ENCODE measurements around the gene WNT2B.

The WNT2B gene

DNA sequence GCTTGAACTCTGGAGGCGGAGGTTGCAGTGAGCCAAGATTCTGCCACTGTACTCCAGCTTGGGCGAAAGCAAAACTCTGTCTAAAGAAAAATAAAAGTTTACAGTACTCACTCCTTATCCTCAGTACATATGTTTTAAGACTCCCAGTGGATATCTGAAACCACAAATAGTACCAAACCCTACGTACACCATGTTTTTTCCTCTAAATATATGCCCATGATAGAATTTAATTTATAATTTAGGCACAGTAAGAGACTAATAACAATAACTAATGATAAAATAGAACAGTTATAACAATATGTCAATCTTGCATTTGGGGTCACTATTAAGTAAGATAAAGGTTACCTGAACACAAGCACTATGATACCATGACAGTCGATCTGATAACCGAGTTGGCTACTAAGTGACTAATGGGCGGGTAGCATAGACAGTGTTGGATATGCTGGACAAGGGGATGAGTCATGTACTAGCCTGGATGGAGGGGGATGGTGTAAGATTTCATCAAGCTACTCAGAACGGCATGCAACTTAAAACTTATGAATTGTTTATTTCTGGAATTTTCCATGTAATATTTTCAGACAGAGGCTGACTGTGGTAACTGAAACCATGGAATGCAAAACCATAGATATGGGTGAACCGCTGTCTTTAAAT, 66.5 kb downstream of the WNT2B start:
- Histone ChIP-seq H2AFZ (ENCODE audit: low read depth, low read length) (no peak overlapping the region), H3K4me1 (ENCODE audit: low read length) (no peaks in the 10 kb centered on the region), H3K27ac (ENCODE audit: low read length) (no peak overlapping the region), H3K79me2 (ENCODE audit: low read length) (no peaks in the 10 kb centered on the region), H4K20me1 (ENCODE audit: insufficient read depth, low read length) (no peaks in the 10 kb centered on the region), H3K9ac (ENCODE audit: low read length) (no peak overlapping the region), H3K4me3 (ENCODE audit: low read length) (no peak overlapping the region), H3K36me3 (replicated peaks; ENCODE audit: low read depth, low read length) (no peaks in the 10 kb centered on the region), H3K27me3 (ENCODE audit: low read depth, low read length) (no peaks in the 10 kb centered on the region), H3K9me3 (ENCODE audit: insufficient read depth, low read length) (no peaks in the 10 kb centered on the region), H3K4me2 (ENCODE audit: low read length) (no peak overlapping the region)
- no peak for TF ChIP-seq EZH2phosphoT487 (IDR thresholded peaks at IDR 0.05; ENCODE audit: low read depth)
- TF ChIP-seq, protein P1, sequence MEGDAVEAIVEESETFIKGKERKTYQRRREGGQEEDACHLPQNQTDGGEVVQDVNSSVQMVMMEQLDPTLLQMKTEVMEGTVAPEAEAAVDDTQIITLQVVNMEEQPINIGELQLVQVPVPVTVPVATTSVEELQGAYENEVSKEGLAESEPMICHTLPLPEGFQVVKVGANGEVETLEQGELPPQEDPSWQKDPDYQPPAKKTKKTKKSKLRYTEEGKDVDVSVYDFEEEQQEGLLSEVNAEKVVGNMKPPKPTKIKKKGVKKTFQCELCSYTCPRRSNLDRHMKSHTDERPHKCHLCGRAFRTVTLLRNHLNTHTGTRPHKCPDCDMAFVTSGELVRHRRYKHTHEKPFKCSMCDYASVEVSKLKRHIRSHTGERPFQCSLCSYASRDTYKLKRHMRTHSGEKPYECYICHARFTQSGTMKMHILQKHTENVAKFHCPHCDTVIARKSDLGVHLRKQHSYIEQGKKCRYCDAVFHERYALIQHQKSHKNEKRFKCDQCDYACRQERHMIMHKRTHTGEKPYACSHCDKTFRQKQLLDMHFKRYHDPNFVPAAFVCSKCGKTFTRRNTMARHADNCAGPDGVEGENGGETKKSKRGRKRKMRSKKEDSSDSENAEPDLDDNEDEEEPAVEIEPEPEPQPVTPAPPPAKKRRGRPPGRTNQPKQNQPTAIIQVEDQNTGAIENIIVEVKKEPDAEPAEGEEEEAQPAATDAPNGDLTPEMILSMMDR (IDR thresholded peaks at IDR 0.05; ENCODE audit: low read depth, low read length): no peak

DNA sequence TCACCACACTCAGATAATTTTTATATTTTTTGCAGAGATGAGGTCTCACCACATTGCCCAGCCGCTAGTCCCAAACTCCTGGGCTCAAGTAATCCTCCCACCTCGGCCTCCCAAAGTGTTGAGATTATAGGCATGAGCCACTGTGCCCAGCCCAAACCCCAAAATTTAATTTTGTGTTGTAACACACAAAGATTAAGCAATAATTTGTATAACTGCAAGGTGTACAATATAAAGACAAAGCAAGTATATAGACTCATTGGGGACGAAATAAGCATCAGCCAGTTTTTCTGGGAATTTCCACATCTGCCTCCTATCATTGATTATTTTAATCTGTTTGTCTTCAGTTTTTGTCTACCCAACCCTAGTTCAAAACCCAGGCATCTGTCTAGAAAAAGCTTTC, 67.5 kb downstream of the WNT2B start:
- H3K79me2 ChIP-seq (ENCODE audit: low read length): no peaks in the 10 kb centered on the region
- no peaks in the 10 kb centered on the region for H3K36me3 ChIP-seq (replicated peaks; ENCODE audit: low read depth, low read length)
- H3K27me3 ChIP-seq (ENCODE audit: low read depth, low read length): no peaks in the 10 kb centered on the region
- no peak overlapping the region for H3K9ac ChIP-seq (ENCODE audit: low read length)
- no peak overlapping the region for H3K4me2 ChIP-seq (ENCODE audit: low read length)
- no peak overlapping the region for H3K27ac ChIP-seq (ENCODE audit: low read length)
- no peaks in the 10 kb centered on the region for H3K9me3 ChIP-seq (ENCODE audit: insufficient read depth, low read length)
- no peaks in the 10 kb centered on the region for H4K20me1 ChIP-seq (ENCODE audit: insufficient read depth, low read length)
- no peak for TF ChIP-seq EZH2phosphoT487 (IDR thresholded peaks at IDR 0.05; ENCODE audit: low read depth)
- TF ChIP-seq, protein P1 (IDR thresholded peaks at IDR 0.05; ENCODE audit: low read depth, low read length): no peak
- H2AFZ ChIP-seq (ENCODE audit: low read depth, low read length): no peak overlapping the region
- no peak overlapping the region for H3K4me3 ChIP-seq (ENCODE audit: low read length)
- no peaks in the 10 kb centered on the region for H3K4me1 ChIP-seq (ENCODE audit: low read length)

Measured in OCI-LY3 (cell line).